IMR-90 (cell line): ENCODE data around the gene COLEC12. TPM values are rescaled to one million over a fixed set of nuclear protein-coding genes. Genes with fewer than 3 reads are reported as not detected.

ENCODE experiments used
- ATAC-seq: fragments of 200-7000 bp; cut with Tn5 transposase; 2 replicates; pipeline ENCODE4 v1.9.1; 2020; ENCODE audit warnings: low read depth, mild to moderate bottlenecking, moderate library complexity
- BruUV-seq: library from RNA; stranded (reverse); fragments of 400-500 nt; replicated peaks from 2 replicates; lab custom pipeline; 2021; lab: Mats Ljungman, UMichigan
- CTCF ChIA-PET: fragments of 300-600 bp; formaldehyde crosslinking; extraction: SDS; loops from one replicate; lab custom pipeline; 2021; ENCODE audit warnings: antibody characterized with exemption; lab: Yijun Ruan, JAX
- POLR2A ChIA-PET: fragments of 300-600 bp; sonication (Branson Sonifier 250); formaldehyde crosslinking; loops from one replicate; lab custom pipeline; 2022; ENCODE audit warnings: antibody characterized with exemption; ENCODE audit not compliant: unreplicated experiment; lab: Charles Lee
- DNase-seq: peaks from one replicate; pipeline ENCODE4 v3.0.0; 2013
- H2AFZ ChIP-seq: replicated peaks from 2 replicates; pipeline ENCODE3; 2013; ENCODE audit warnings: low read length, mild to moderate bottlenecking; ENCODE audit not compliant: poor library complexity
- H2AK5ac ChIP-seq: 2 replicates; pipeline ENCODE4 v1.6.1; 2013; ENCODE audit warnings: low read depth, low read length, inconsistent platforms
- H2AK9ac ChIP-seq: replicated peaks from 2 replicates; pipeline ENCODE3; 2013; ENCODE audit warnings: mild to moderate bottlenecking, low read depth, low read length, moderate library complexity; ENCODE audit not compliant: poor library complexity
- H2BK120ac ChIP-seq: 2 replicates; pipeline ENCODE4 v1.6.1; 2013; ENCODE audit warnings: low read depth, low read length, inconsistent platforms
- H2BK15ac ChIP-seq: 3 replicates; pipeline ENCODE4 v1.6.1; 2013; ENCODE audit warnings: low read depth, low read length, inconsistent platforms
- H2BK20ac ChIP-seq: 2 replicates; pipeline ENCODE4 v1.6.1; 2013; ENCODE audit warnings: low read depth, mild to moderate bottlenecking, inconsistent platforms, low read length, moderate library complexity
- H2BK5ac ChIP-seq: 2 replicates; pipeline ENCODE4 v1.6.1; 2013; ENCODE audit warnings: mild to moderate bottlenecking, low read depth, low read length, inconsistent platforms; ENCODE audit not compliant: poor library complexity, severe bottlenecking
- H3K14ac ChIP-seq: replicated peaks from 2 replicates; pipeline ENCODE4 v1.6.1; 2013; ENCODE audit warnings: low read depth, low read length, inconsistent platforms
- H3K18ac ChIP-seq: 2 replicates; pipeline ENCODE4 v1.6.1; 2013; ENCODE audit warnings: low read depth, low read length, control low read depth
- H3K23ac ChIP-seq: 2 replicates; pipeline ENCODE4 v1.6.1; 2013; ENCODE audit warnings: low read depth, low read length, inconsistent platforms
- H3K27ac ChIP-seq: 2 replicates; pipeline ENCODE4 v1.5.1; 2013; ENCODE audit warnings: mild to moderate bottlenecking, control low read depth, low read length; ENCODE audit not compliant: insufficient read depth
- H3K27me3 ChIP-seq: 2 replicates; pipeline ENCODE4 v1.6.1; 2013; ENCODE audit warnings: low read length; ENCODE audit not compliant: control insufficient read depth, insufficient read depth
- H3K36me3 ChIP-seq: 2 replicates; pipeline ENCODE4 v1.6.1; 2013; ENCODE audit warnings: low read length, mixed read lengths; ENCODE audit not compliant: control insufficient read depth, insufficient read depth
- H3K4ac ChIP-seq: 2 replicates; pipeline ENCODE4 v1.6.1; 2013; ENCODE audit warnings: low read depth, low read length, inconsistent platforms
- H3K4me1 ChIP-seq: 2 replicates; pipeline ENCODE4 v1.6.1; 2013; ENCODE audit warnings: low read length, mixed read lengths; ENCODE audit not compliant: control insufficient read depth, insufficient read depth
- H3K4me2 ChIP-seq: 2 replicates; pipeline ENCODE4 v1.6.1; 2013; ENCODE audit warnings: low read depth, mild to moderate bottlenecking, control low read depth, low read length, moderate library complexity
- H3K4me3 ChIP-seq: 2 replicates; pipeline ENCODE4 v1.5.1; 2013; ENCODE audit warnings: low read depth, mild to moderate bottlenecking, control low read depth, low read length, moderate library complexity; ENCODE audit not compliant: insufficient read depth
- H3K56ac ChIP-seq: 2 replicates; pipeline ENCODE4 v1.6.1; 2013; ENCODE audit warnings: low read length, inconsistent platforms; ENCODE audit not compliant: insufficient read depth; ENCODE audit errors: extremely low read depth
- H3K79me1 ChIP-seq, 2 experiments: 2 replicates each; pipeline ENCODE4 v1.6.1; 2013; ENCODE audit warnings: low read length in 2 of 2, inconsistent platforms in 1 of 2, low read depth in 1 of 2
- H3K9ac ChIP-seq: 2 replicates; pipeline ENCODE4 v1.6.1; 2013; ENCODE audit warnings: low read depth, low read length, control low read depth
- H3K9me1 ChIP-seq: 2 replicates; pipeline ENCODE4 v1.6.1; 2013; ENCODE audit warnings: low read length, inconsistent platforms; ENCODE audit not compliant: insufficient read depth
- H3K9me3 ChIP-seq: 2 replicates; pipeline ENCODE4 v1.6.1; 2013; ENCODE audit warnings: low read length; ENCODE audit not compliant: control insufficient read depth, insufficient read depth
- H4K20me1 ChIP-seq: 2 replicates; pipeline ENCODE4 v1.6.1; 2013; ENCODE audit warnings: low read length, inconsistent platforms; ENCODE audit not compliant: insufficient read depth
- H4K5ac ChIP-seq: 2 replicates; pipeline ENCODE4 v1.6.1; 2013; ENCODE audit warnings: mild to moderate bottlenecking, low read depth, low read length, control low read depth
- H4K8ac ChIP-seq, 2 experiments: 2 replicates each; pipeline ENCODE4 v1.6.1; 2013; ENCODE audit warnings: low read depth in 2 of 2, low read length in 2 of 2, control low read depth in 1 of 2, inconsistent platforms in 1 of 2
- H4K91ac ChIP-seq: 2 replicates; pipeline ENCODE4 v1.6.1; 2013; ENCODE audit warnings: low read depth, low read length, inconsistent platforms; ENCODE audit not compliant: insufficient read depth
- BHLHE40 ChIP-seq: fragments of 150-350 bp; IDR thresholded peaks from 2 replicates; pipeline ENCODE4 v1.6.1; 2016; ENCODE audit warnings: mild to moderate bottlenecking, low read depth, low read length
- CHD1 ChIP-seq: IDR thresholded peaks from 2 replicates; pipeline ENCODE4 v1.6.1; 2012; ENCODE audit warnings: low read depth, low read length, improper control_type of control experiment
- ELK1 ChIP-seq: fragments of 150-350 bp; IDR thresholded peaks from 2 replicates; pipeline ENCODE4 v1.6.1; 2016; ENCODE audit warnings: low read depth, mild to moderate bottlenecking, low read length, moderate library complexity, borderline replicate concordance
- NFE2L2 ChIP-seq: fragments of 150-350 bp; IDR thresholded peaks from 2 replicates; pipeline ENCODE4 v1.6.1; 2016; ENCODE audit warnings: low read depth, mild to moderate bottlenecking, low read length
- WGBS, 2 experiments: methylation state at CpG; one replicate each; pipeline versions ENCODE4 v1.1.5 to v1.1.7; 2013; ENCODE audit warnings: missing lambda C conversion rate in 2 of 2; ENCODE audit not compliant: insufficient read length in 1 of 2; ENCODE audit errors: extremely low coverage in 2 of 2; 5-methylcytosine and 5-hydroxymethylcytosine counted together
- dilution Hi-C: fragments of 300-500 bp; cut with HindIII; formaldehyde crosslinking; loops from one replicate; pipeline ENCODE4 v1.14.3; 2018; ENCODE audit warnings: low sequenced_read_pairs; ENCODE audit not compliant: unreplicated experiment
- in situ Hi-C: fragments of 300-500 bp; cut with MboI; formaldehyde crosslinking; loops from 3 replicates; pipeline ENCODE4 v1.14.3; 2019; ENCODE audit warnings: low sequenced_read_pairs, inconsistent platforms, mixed read lengths
- intact Hi-C: fragments of 100-400 bp; cut with micrococcal nuclease; formaldehyde crosslinking; loops from 2 replicates; pipeline ENCODE4 v1.10.0; 2022
- polyA plus RNA-seq, 3 experiments: library from polyadenylated mRNA; depleted of rRNA; stranded (reverse); fragments of >200 nt; gene quantifications; 2 replicates each; pipeline ENCODE4 v1.2.3, GENCODE V29; 2012; ENCODE audit warnings: low replicate concordance in 1 of 3
- total RNA-seq: library from RNA; depleted of rRNA; stranded (reverse); fragments of >200 nt; gene quantifications from 2 replicates; pipeline ENCODE4 v1.2.3, GENCODE V29; 2012

The COLEC12 gene
- total and polyA plus RNA-seq, 2 of the 4 experiments (the other 2 are of a cell fraction): 1.0 to 2.3 TPM

- H4K5ac ChIP-seq: no peak overlapping the region
- no peaks in the 10 kb centered on the region for H3K79me1 ChIP-seq
- no peak overlapping the region for H3K56ac ChIP-seq
- peaks cover 3% of the 10 kb centered on the region; the same call in 1 of the 2 replicates for H3K4me1 ChIP-seq
- no peak overlapping the region for H3K23ac ChIP-seq
- no peak overlapping the region for H2AK5ac ChIP-seq
- dilution Hi-C loops (no loop called here), in situ Hi-C loops (no loop called here), intact Hi-C loops (no loop called here)
- no peak overlapping the region for H2BK20ac ChIP-seq
- no TSS peak for BruUV-seq
- no peak overlapping the region for H2BK5ac ChIP-seq
- no peak overlapping the region for H2AFZ ChIP-seq
- H2AK9ac ChIP-seq: no peak overlapping the region
- no peak overlapping the region for H3K14ac ChIP-seq
- no peak; the same call in 1 of the 2 replicates for ATAC-seq
- H3K4me3 ChIP-seq: no peak overlapping the region
- TF ChIP-seq ELK1 (no peak), CHD1 (no peak), NFE2L2 (no peak), BHLHE40 (no peak)
- WGBS, 2 experiments: no CpG with 5 or more reads among the region's 5 CpGs
- H3K9me3 ChIP-seq: peaks cover 11% of the 10 kb centered on the region
- no peak overlapping the region for H3K4ac ChIP-seq
- no peak overlapping the region for H3K27ac ChIP-seq
- no peak overlapping the region for H2BK15ac ChIP-seq
- ChIA-PET CTCF (interaction anchor here (1.0 kb wide), 1 partner anchor 59 kb away, joined by 5 read pairs; no protein-coding TSS in a partner anchor), POLR2A (no interaction called here)
- no peak overlapping the region for H2BK120ac ChIP-seq
- H4K91ac ChIP-seq: no peak overlapping the region
- no peaks in the 10 kb centered on the region for H4K20me1 ChIP-seq
- H3K4me2 ChIP-seq: no peak overlapping the region
- no peak overlapping the region for H3K18ac ChIP-seq
- H3K9me1 ChIP-seq: no peaks in the 10 kb centered on the region
- H3K27me3 ChIP-seq: peaks cover 2% of the 10 kb centered on the region; the same call in 1 of the 2 replicates
- H4K8ac ChIP-seq: no peak overlapping the region
- no peak overlapping the region for H3K9ac ChIP-seq
- peak; percentile 22 for DNase-seq
- H3K36me3 ChIP-seq: no peaks in the 10 kb centered on the region
Observed at GRCh38 chr18:448116-448790, 52.2 kb downstream of the COLEC12 start.
